Memory B cell (primary cell): Measurements from ENCODE around the gene TMEM151A.

Source experiments
- ATAC-seq: fragments of 150-1000 bp; cut with Tn5 transposase; 2 replicates; pipeline ENCODE4 v1.10.0; 2021; ENCODE audit warnings: low read depth, mild to moderate bottlenecking, moderate library complexity
- DNase-seq, 2 donors: peaks; one replicate each; pipeline ENCODE4 v3.0.0; 2022; ENCODE audit warnings: low spot score in 2 of 2
- H3K27ac Mint-ChIP-seq: one replicate; pipeline ENCODE4 v1.8.0; 2022; ENCODE audit warnings: mild to moderate bottlenecking, moderate library complexity, mixed read lengths
- H3K27me3 Mint-ChIP-seq: one replicate; pipeline ENCODE4 v1.8.0; 2022; ENCODE audit warnings: mixed read lengths
- H3K36me3 Mint-ChIP-seq: one replicate; pipeline ENCODE4 v1.8.0; 2022; ENCODE audit warnings: mild to moderate bottlenecking, mixed read lengths
- H3K4me1 Mint-ChIP-seq: one replicate; pipeline ENCODE4 v1.8.0; 2022; ENCODE audit warnings: mixed read lengths
- H3K4me3 Mint-ChIP-seq: one replicate; pipeline ENCODE4 v1.8.0; 2022; ENCODE audit warnings: mild to moderate bottlenecking, moderate library complexity, mixed read lengths
- H3K9me3 Mint-ChIP-seq: one replicate; pipeline ENCODE4 v1.8.0; 2022; ENCODE audit warnings: mixed read lengths

Gene TMEM151A

DNA sequence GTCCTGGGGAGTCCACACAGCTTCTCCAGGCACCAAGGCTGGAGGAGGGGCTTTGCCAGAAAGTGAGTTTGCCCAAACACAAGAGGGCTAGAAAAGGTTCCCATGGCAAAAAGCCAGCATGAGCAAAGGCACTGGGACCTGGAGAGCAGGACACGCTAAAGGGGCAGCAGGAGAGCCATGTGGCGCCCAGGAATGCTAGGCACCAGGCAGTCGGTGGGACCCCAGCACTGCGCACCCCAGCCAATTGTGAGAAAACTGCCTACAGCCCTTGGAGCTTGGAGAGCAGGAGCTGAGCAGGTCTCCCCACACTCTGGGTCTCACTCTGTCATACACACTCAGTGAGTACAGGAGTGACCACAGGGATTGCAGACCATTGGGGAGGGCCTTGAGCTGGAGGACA is 28.5 kb upstream of the TMEM151A start:
- no peak for DNase-seq
- no peak for ATAC-seq
- Mint-ChIP-seq H3K9me3 (no peaks in the 10 kb centered on the region), H3K27me3 (no peaks in the 10 kb centered on the region), H3K4me1 (peaks cover 17% of the 10 kb centered on the region), H3K27ac (no peak overlapping the region), H3K4me3 (no peak overlapping the region), H3K36me3 (peaks cover 10% of the 10 kb centered on the region)

DNA sequence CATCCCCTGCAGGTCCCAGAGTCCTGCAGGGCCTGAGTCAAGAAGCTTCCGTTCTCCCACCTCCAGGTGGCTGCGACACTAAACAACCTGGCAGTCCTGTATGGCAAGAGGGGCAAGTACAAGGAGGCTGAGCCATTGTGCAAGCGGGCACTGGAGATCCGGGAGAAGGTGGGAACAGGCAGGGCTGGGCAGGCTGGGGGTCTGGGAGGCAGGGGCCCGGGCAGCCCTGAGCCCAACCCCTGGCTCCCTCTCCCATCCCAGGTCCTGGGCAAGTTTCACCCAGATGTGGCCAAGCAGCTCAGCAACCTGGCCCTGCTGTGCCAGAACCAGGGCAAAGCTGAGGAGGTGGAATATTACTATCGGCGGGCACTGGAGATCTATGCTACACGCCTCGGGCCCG is 27.9 kb upstream of the TMEM151A start:
- no peaks in the 10 kb centered on the region for H3K9me3 Mint-ChIP-seq
- peaks cover 18% of the 10 kb centered on the region for H3K4me1 Mint-ChIP-seq
- H3K27me3 Mint-ChIP-seq, result no peaks in the 10 kb centered on the region
- H3K4me3 Mint-ChIP-seq, result no peak overlapping the region
- H3K27ac Mint-ChIP-seq, result no peak overlapping the region
- DNase-seq, result no peak
- no peak for ATAC-seq
- H3K36me3 Mint-ChIP-seq, result peaks cover 10% of the 10 kb centered on the region

DNA sequence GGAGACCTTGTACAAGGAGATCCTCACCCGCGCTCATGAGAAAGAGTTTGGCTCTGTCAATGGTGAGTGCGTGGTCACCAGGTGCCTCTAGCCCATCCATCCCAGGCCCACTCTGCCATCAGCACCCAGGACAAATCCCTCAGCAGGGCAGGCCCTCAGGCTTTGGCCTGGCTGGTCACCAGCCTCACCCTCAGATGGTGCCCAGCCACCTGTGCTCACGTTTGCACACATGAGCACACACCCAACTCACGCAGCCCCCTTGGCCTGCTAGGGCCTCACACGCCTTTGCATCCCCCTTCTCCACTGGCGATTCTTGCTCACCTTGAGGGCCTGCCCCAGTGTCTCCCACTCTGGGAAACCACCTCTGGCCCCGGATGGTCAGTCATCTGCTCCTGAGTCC is 27.3 kb upstream of the TMEM151A start:
- DNase-seq (no peak), ATAC-seq (no peak)
- Mint-ChIP-seq H3K27ac (peak overlapping the region; percentile 79), H3K4me3 (no peak overlapping the region), H3K36me3 (peaks cover 9% of the 10 kb centered on the region), H3K4me1 (peaks cover 18% of the 10 kb centered on the region), H3K9me3 (no peaks in the 10 kb centered on the region), H3K27me3 (no peaks in the 10 kb centered on the region)

DNA sequence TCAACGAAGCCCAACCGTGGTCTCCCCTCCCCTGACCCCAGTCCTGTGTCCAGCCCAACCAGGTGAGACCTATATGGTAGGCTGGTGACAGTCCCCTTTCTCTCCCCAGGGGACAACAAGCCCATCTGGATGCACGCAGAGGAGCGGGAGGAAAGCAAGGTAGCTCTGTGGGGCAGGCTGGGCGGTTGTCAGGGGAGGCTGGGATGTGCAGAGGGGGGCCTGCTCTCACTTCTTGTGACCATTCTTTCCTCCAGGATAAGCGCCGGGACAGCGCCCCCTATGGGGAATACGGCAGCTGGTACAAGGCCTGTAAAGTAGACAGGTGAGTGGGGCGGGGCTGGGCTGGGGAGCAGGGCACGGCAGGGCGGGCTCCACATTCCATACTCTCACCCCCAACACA is 26.8 kb upstream of the TMEM151A start:
- H3K4me1 Mint-ChIP-seq, result peaks cover 15% of the 10 kb centered on the region
- no peaks in the 10 kb centered on the region for H3K9me3 Mint-ChIP-seq
- DNase-seq (no peak), ATAC-seq (no peak)
- peaks cover 8% of the 10 kb centered on the region for H3K36me3 Mint-ChIP-seq
- H3K4me3 Mint-ChIP-seq, result no peak overlapping the region
- H3K27me3 Mint-ChIP-seq, result no peaks in the 10 kb centered on the region
- H3K27ac Mint-ChIP-seq, result peak overlapping the region; percentile 79

DNA sequence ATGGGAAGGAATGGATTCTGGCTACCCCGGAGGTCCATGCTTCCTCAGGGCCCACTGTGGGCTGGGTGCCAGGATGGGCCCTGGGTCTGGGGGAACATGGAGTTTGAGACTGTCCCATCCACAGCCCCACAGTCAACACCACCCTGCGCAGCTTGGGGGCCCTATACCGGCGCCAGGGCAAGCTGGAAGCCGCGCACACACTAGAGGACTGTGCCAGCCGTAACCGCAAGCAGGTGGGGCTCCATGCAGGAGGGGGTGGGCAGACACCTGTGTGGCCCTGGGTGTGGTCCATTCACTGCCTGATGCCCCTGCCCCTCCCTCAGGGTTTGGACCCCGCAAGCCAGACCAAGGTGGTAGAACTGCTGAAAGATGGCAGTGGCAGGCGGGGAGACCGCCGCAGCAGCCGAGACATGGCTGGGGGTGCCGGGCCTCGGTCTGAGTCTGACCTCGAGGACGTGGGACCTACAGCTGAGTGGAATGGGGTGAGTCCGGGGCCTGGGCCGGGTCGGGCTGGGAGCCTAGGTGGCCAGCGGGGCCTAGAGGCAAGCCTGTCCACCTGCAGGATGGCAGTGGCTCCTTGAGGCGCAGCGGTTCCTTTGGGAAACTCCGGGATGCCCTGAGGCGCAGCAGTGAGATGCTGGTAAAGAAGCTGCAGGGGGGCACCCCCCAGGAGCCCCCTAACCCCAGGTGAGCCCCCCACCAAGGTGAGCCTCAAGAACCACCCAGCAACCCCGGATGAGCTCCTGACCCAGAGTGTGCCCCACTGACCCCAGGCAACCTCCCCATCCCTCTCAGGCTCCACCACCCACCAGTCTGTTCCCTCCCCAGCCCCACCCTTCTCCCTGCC is 25.9 kb upstream of the TMEM151A start:
- Mint-ChIP-seq H3K9me3 (no peaks in the 10 kb centered on the region), H3K4me3 (no peak overlapping the region), H3K27ac (no peak overlapping the region), H3K27me3 (no peaks in the 10 kb centered on the region), H3K4me1 (peaks cover 17% of the 10 kb centered on the region), H3K36me3 (peaks cover 7% of the 10 kb centered on the region)
- DNase-seq, result no peak
- ATAC-seq, result no peak

DNA sequence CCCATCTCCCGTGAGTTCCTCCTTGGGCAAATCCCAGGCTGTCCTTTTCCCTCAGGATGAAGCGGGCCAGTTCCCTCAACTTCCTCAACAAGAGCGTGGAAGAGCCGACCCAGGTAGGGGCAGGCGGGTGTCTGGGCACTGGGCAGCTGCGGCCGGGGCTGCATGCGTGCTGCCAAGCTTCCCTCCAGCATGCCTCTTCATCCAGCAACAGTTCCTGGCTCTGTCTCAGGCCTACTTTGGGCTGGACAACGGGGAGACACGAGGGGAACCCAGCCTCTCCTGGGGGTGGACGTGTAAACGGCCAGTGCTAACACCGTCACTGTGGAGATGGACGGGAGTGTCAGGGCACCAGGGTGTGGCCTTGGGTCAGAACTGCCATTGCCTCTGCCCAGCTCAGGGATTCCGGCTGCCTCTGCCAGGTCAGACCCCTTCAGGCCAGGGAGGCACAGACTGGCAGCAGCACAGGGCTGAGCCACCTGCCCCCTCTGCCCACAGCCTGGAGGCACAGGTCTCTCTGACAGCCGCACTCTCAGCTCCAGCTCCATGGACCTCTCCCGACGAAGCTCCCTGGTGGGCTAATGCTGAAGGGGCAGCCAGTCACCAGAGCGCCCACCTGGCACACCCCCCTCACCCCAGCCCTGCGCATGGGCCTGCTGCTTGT is 25.2 kb upstream of the TMEM151A start:
- DNase-seq (no peak), ATAC-seq (no peak)
- peak overlapping the region; percentile 97 for H3K4me3 Mint-ChIP-seq
- peaks cover 19% of the 10 kb centered on the region for H3K4me1 Mint-ChIP-seq
- no peaks in the 10 kb centered on the region for H3K27me3 Mint-ChIP-seq
- H3K27ac Mint-ChIP-seq, result no peak overlapping the region
- H3K36me3 Mint-ChIP-seq, result peaks cover 8% of the 10 kb centered on the region
- no peaks in the 10 kb centered on the region for H3K9me3 Mint-ChIP-seq

DNA sequence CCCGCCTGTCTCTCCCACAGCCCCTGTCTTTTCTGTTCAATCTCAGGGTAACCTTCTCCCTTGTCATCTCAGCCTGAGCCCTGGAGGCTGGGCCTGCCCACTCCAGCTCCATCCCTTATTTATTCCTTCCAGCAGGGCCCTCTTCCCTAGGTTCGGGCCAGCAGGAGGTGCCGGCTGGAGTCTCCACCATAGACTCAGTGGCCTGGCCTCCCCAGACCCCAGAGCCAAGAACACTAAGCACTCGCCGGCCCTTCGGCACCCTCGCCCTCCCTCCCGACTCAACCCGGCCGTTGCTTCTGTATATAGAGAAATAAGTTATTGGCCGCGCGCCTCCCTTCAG is 24.7 kb upstream of the TMEM151A start:
- Mint-ChIP-seq H3K36me3 (peaks cover 8% of the 10 kb centered on the region), H3K4me3 (peak overlapping the region; percentile 97), H3K27me3 (no peaks in the 10 kb centered on the region), H3K9me3 (no peaks in the 10 kb centered on the region), H3K27ac (peak overlapping the region; percentile 98), H3K4me1 (peaks cover 19% of the 10 kb centered on the region)
- no peak for DNase-seq
- ATAC-seq, result no peak

DNA sequence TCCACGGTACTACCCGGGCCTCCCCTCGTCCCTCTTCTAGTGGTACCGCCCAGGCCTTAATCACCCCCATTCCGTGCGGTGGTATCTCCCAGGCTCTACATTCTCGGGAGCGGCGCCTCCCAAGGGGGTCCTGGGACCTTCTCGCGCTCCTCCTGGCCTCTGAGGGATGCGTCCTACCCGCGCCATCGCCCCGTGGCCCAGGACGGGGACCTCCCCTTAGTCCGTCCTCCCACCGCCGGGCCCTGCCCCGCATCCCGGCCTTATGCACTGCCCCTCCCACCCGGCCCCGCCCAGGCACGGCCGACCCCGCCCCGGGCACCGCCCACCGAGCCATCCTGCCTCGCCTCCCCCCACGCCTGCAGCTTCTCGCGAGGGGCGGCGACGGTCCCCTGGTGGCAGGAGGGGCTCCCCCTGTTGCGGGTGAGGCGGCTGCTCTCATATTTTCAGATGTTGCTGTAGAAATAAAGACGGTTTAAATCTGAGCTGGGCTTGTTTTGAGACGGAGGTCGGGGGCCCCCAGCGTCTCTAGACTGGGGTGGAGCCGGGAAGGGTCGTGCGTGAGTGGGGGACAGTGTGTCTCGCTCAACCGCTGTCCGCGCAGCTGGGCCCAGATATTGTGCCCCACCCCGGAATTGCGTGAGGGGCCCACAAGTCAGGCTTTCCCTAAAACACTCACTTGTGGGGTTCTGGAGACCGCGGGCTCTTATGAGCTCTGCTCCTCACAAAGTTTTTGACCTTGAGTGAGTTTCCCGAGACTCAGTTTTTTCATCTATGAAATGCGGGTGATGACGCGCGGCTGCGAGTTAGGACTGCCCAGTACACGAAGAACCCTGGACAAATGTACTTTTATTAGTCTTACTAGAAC is 24.1 kb upstream of the TMEM151A start:
- Mint-ChIP-seq H3K9me3 (no peaks in the 10 kb centered on the region), H3K27ac (peak overlapping the region; percentile 98), H3K4me3 (peak overlapping the region; percentile 97), H3K36me3 (peaks cover 9% of the 10 kb centered on the region), H3K27me3 (no peaks in the 10 kb centered on the region), H3K4me1 (peaks cover 19% of the 10 kb centered on the region)
- peak; percentile 56 for ATAC-seq
- peak; percentile 83 to 85 for DNase-seq

DNA sequence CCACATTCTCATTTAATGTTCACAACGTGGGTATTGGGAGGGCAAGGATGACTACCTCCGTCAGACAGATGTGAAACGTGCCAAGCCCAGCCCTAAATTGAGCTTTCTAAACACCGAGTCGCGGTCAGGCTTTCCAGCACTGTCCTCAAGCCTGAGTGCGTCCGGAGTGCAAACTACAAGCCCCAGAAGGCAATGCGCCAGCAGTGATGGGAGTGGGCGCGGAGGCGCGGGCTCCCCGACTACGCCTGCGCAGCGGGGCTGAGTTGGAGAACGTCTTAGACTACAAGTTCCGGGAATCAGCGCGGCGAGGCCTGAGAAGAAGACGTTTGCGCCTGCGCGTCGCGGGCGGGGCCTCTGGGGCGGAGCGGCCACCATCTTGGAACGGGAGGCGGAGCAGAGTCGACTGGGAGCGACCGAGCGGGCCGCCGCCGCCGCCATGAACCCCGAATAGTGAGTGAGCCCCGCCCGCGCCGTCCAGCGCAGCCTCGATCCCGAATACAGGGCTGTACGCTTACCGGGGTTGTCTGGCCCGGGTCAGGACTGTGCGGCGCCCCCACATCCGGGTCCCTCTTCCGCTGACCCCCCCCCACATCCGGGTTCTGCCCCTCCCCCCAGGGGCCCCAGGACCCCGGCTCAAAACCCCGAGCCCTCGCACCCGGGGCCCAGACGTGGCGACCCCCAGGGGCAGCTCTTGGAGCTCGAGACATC is 23.3 kb upstream of the TMEM151A start, which contains the start of gene RAB1B:
RAB1B (plus strand) TSS at position 396 of the 708 bp plus-strand sequence; CDS start at position 437, 41 bp downstream.
- Mint-ChIP-seq H3K27me3 (no peaks in the 10 kb centered on the region), H3K4me3 (peak within 1 kb of the TSS; percentile 97), H3K9me3 (no peaks in the 10 kb centered on the region), H3K27ac (peak within 1 kb of the TSS; percentile 98), H3K4me1 (peaks cover 20% of the 10 kb centered on the region), H3K36me3 (peaks cover 12% of the 10 kb centered on the region)
- ATAC-seq, result peak; percentile 81
- peak; percentile 97 to 100 for DNase-seq

DNA sequence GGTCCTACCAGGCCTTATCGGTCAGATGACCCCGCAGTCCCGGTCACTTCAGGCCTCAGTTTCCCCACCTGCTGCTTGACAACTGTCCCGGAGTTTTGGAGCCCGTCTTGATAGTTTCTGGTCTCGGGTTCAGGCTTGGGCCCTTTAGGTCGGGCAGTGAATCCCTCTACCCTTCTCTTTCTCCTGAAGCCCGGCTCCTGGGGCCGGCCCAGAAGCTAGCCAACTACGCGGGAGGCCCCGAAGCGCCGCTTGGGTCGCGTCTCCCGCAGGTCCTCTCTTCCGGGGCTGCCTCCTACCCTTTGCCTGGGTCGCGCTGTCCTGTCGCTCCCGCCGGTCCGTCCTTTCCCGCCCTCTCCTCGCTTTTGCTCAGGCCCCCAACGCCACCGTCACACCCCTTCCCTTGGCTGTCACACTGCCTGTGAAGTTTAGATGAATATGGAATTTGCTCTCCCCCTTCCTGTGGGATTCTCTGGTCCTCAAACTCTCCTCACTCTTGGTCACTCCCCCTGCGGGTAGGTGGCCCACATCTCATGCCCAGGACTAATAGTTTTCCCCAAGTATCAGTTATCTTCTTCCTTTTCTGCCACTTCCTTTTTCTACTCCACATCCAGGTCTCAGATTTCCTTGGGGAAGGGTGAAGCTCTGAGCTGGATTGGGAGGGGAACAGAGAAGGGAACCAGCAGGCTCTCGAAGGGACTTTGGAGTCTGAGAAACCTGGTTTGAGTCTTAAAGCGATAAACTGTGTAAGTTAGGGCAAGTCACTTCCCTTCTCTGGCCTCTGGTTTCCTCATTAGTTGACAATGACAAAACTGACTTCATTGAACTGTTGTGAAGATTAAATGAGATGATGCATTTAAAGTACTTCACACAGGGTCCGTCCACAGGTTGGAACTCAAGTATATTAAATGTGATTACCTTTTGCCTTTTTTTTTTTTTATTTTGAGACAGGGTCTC is 22.5 kb upstream of the TMEM151A start:
- peaks cover 18% of the 10 kb centered on the region for H3K36me3 Mint-ChIP-seq
- H3K27ac Mint-ChIP-seq, result peak overlapping the region; percentile 98
- H3K4me1 Mint-ChIP-seq, result peaks cover 22% of the 10 kb centered on the region
- no peak for DNase-seq
- peak overlapping the region; percentile 97 for H3K4me3 Mint-ChIP-seq
- no peaks in the 10 kb centered on the region for H3K9me3 Mint-ChIP-seq
- H3K27me3 Mint-ChIP-seq, result no peaks in the 10 kb centered on the region
- no peak for ATAC-seq

DNA sequence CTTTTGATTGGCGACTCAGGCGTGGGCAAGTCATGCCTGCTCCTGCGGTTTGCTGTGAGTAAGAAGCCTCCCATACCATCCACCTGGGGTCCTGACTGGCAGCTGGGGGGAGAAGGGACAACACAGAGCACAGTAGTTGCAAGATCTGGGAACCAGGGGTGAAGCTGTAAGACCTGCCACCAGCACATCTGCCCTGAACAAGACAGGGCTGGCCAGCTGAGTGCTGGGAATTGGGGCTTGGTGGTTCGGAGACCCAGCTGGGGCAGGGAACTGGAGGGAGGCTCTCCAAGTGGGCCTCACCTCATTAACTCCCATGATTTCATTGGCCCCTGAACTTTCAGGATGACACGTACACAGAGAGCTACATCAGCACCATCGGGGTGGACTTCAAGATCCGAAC is 19.9 kb upstream of the TMEM151A start:
- no peak overlapping the region for H3K4me3 Mint-ChIP-seq

DNA sequence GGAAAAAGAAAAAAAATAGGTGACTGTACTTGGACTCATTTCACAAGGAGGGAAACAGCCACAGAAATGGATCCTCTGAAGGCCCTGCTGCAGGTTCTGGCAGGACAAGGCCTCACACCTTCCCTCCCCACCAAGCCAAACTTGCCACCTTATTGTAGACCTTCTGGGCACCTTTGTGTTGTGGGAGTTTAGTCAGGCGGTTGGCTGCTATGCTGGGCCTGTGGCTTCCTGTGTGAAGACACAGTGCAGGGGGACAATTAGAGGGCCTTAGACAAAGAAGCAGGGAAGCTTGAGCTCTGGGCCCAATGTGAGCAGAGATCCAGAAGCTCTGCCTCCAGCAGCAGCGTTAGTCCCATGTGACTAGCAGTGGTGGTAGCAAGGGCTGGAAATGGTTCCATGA is 19.1 kb upstream of the TMEM151A start:
- Mint-ChIP-seq H3K27ac (no peak overlapping the region), H3K4me1 (peaks cover 19% of the 10 kb centered on the region), H3K36me3 (peaks cover 28% of the 10 kb centered on the region), H3K9me3 (no peaks in the 10 kb centered on the region), H3K27me3 (no peaks in the 10 kb centered on the region), H3K4me3 (no peak overlapping the region)
- ATAC-seq (no peak), DNase-seq (no peak)

More for the DNA sequence above, 19.9 kb upstream of the TMEM151A start:
- peaks cover 25% of the 10 kb centered on the region for H3K36me3 Mint-ChIP-seq
- no peaks in the 10 kb centered on the region for H3K9me3 Mint-ChIP-seq
- H3K27me3 Mint-ChIP-seq, result no peaks in the 10 kb centered on the region
- DNase-seq (no peak), ATAC-seq (no peak)
- peaks cover 21% of the 10 kb centered on the region for H3K4me1 Mint-ChIP-seq
- H3K27ac Mint-ChIP-seq, result no peak overlapping the region

DNA sequence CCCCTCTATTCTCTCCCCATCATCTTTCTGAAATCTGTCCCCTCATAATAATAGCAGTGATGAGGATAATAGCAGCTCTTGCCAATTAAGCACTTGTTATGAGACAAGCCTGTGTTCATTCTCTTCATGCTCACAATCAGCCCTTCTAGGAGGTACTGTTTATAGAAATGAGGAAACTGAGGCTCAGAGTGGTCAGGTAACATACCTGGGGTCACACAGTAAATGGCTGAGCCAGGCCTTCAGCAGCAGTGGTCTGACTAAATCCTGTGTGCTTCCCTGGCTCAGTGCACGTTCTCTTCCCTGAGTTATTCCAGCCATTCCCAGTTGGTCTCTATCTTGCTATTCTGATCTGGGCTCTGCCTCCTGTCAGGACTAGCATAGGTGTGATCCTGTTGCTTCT is 17.5 kb upstream of the TMEM151A start:
- no peaks in the 10 kb centered on the region for H3K27me3 Mint-ChIP-seq
- H3K4me1 Mint-ChIP-seq, result peaks cover 22% of the 10 kb centered on the region
- no peak overlapping the region for H3K27ac Mint-ChIP-seq
- H3K36me3 Mint-ChIP-seq, result peaks cover 26% of the 10 kb centered on the region
- ATAC-seq (no peak), DNase-seq (no peak)
- no peaks in the 10 kb centered on the region for H3K9me3 Mint-ChIP-seq
- H3K4me3 Mint-ChIP-seq, result no peak overlapping the region
